ENCODE results near the gene DEF6.

Gene DEF6

DNA sequence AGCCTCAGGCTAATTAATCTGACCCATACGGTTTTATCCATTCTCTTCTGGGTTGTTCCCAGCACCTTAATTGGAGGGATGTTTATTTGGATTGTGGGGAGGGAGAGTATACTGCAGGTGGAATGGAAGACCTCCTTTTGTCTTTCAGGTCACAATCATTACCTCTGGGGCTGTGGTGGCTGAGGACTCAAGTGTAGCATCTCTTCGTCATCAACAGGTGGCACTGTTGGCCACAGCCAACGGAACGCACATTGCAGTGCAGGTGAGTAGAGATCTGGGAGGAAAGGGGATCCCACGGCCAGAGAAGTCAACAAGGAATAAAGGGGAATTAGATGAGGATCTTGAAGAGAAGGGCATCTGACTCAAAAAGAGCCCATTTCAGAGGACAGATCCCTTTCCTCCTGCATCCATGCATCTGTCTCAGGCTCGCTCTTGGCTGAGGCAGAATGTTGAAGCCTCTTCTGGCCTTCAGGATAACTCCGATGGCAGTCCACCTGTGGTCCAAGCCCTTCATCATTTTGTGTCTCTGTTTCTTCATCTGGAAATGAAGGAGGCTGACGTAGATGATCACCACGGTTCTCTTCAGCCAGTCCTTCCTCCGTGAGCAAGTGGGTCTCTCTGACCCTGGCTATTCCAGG is 3.2 kb upstream of the DEF6 start:
- no peak overlapping the region for H3K4me3 ChIP-seq (ENCODE audit: low read length)
- TF ChIP-seq, protein P1, sequence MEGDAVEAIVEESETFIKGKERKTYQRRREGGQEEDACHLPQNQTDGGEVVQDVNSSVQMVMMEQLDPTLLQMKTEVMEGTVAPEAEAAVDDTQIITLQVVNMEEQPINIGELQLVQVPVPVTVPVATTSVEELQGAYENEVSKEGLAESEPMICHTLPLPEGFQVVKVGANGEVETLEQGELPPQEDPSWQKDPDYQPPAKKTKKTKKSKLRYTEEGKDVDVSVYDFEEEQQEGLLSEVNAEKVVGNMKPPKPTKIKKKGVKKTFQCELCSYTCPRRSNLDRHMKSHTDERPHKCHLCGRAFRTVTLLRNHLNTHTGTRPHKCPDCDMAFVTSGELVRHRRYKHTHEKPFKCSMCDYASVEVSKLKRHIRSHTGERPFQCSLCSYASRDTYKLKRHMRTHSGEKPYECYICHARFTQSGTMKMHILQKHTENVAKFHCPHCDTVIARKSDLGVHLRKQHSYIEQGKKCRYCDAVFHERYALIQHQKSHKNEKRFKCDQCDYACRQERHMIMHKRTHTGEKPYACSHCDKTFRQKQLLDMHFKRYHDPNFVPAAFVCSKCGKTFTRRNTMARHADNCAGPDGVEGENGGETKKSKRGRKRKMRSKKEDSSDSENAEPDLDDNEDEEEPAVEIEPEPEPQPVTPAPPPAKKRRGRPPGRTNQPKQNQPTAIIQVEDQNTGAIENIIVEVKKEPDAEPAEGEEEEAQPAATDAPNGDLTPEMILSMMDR (conservative IDR thresholded peaks at IDR 0.05; ENCODE audit: low read depth, low read length): peak; percentile 85
- DNase-seq (ENCODE audit: low read depth): no peak

DNA sequence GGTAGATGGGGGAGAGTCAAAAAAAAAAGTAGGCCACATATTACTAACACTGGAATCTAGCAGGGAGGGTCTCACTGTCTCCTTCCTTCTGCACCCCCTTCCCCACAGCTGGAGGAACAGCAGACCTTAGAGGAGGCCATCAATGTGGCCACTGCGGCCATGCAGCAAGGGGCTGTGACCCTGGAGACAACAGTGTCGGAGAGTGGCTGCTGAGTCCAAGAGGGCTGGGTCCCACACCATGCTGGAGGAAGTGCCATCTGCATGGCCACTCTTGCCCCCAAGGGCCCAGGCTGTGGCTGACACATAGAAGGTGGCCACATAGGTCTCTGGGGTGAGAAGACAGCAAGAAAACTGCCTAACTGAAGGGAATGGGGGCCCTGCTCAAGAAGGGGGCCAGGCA is 2.6 kb upstream of the DEF6 start:
- DNase-seq (ENCODE audit: low read depth): no peak
- TF ChIP-seq, protein P1 (conservative IDR thresholded peaks at IDR 0.05; ENCODE audit: low read depth, low read length): no peak
- H3K4me3 ChIP-seq (ENCODE audit: low read length): no peak overlapping the region

DNA sequence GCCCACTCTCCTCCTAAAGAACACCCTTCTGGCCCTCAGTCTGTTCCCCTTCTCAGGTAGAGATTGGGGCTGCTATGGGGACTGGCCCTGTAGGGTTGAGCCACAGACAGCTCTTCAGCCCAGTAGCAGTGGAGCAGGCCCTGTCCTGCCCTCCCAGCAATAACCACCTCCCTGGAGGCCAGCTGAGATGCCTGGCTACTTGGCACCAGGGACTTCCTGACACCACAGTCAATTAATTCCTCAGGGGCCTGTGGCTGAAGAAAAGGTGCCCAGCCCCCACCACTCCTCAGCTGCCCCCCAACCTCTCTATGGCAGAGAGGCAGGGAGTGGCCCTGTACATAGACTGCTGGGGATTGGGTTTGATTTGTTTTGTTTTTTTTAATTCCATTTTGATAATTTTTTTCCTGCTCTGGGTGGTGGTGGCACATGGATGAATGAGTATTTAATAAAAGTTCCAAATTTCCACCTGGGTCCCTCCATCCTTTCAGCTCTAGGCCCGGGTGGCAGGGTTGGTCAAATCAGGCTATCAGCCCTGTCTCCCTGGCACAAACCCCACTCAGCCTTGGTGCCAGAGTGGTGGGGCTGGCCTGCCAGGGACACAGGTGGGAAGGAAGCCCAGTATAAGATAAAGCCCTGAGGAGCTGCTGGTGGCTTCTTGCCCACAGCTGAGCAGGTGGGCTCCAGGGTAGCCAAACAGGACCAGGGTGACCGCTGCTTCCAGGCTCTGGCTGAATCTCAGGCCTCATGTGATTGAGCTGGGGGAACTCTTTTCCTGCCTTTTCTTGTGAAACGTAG is 1.9 kb upstream of the DEF6 start:
- H3K4me3 ChIP-seq (ENCODE audit: low read length): no peak overlapping the region
- TF ChIP-seq, protein P1 (conservative IDR thresholded peaks at IDR 0.05; ENCODE audit: low read depth, low read length): no peak

DNA sequence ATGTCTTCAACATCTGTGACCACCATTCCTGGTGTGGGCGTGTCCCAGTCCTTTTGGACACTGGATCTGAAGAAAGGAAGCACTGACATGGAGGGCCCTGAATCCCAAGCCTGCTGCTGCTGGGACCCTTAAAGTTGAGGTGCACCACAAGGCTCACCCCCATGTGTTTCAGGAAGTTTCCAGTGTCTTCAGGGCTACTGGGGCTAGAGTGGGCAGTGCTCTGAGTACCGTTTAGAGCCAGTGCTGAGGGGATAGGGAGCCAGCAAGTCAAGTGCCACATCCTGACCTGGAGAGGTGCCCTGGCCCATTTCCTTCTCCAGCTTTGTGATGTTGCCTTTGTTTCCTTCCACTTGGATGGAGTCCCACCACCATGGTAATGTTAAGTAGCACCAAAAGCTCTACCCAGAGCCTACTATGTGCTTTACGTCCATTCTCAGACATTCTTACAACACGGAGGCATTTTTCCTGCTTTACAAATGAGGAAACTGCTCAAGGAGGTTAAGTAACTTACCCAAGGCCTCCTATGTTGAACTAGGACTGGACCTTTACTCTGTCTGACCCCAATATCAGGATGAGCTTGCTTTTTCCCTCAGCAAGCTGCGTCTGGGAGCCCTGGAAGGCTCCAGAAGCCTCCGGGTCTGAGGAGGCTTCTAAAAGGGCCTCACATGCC is 552 bp upstream of the DEF6 start:
- TF ChIP-seq, protein P1 (conservative IDR thresholded peaks at IDR 0.05; ENCODE audit: low read depth, low read length): no peak
- H3K4me3 ChIP-seq (ENCODE audit: low read length): no peak overlapping the region
- DNase-seq (ENCODE audit: low read depth): no peak

More for the DNA sequence above, 1.9 kb upstream of the DEF6 start:
- peak; percentile 14 for DNase-seq (ENCODE audit: low read depth)

DNA sequence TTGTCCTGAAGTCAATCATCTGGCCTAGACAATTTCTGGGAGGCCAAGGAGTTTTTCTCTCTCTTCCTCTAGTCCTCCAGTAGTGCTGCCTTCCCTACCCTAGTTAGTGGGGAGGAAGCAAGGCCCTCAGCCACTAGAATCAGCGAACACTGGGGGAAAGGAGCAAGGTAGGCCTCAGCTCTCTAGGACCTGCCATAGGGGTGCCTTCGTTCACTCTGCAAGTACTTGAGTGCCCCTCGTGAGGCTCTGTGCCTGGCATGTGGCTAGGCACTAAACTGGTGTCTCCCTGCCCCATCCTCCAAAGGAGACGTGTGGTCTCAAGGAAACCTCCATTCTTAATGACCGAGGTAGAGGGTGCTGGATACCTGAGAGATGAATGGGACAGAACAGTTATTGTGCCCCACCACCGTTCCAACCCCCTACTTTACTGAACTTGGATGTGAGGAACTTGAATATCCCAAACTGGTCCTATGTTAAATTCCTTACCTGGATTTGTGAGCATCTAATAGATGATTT is 1.1 kb downstream of the DEF6 start:
- no peak for DNase-seq (ENCODE audit: low read depth)
- no peak overlapping the region for H3K4me3 ChIP-seq (ENCODE audit: low read length)

DNA sequence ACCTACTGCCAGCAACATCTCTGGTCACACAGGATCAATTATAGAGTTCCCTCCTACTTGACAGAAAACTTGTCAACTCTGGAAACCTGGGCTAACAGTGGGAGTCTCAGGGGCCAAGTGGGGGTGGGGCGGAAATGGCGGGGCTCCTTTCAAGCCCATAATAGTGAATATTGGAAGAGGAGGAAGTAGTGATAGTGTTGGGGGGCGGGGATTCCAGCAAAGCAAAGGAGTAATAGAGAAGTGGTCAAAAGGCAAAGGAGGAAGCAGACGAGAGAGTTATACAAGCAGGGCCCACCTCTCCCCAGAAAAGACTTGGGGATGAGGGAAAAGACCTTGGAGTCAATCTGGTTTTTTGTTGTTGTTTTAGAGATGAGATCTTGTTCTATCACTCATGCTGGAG is 2.1 kb downstream of the DEF6 start:
- TF ChIP-seq, protein P1 (conservative IDR thresholded peaks at IDR 0.05; ENCODE audit: low read depth, low read length): no peak
- H3K4me3 ChIP-seq (ENCODE audit: low read length): no peak overlapping the region
- no peak for DNase-seq (ENCODE audit: low read depth)

More for the DNA sequence above, 1.1 kb downstream of the DEF6 start:
- TF ChIP-seq, protein P1 (conservative IDR thresholded peaks at IDR 0.05; ENCODE audit: low read depth, low read length): no peak
